ENCODE data around the gene RIMOC1.

- TF ChIP-seq EZH2 (IDR thresholded peaks at IDR 0.05; ENCODE audit: borderline replicate concordance, low read depth, low read length, poor library complexity, severe bottlenecking) (no peak), CTCF (conservative IDR thresholded peaks at IDR 0.05; ENCODE audit: low read depth, low read length) (no peak)
Observed at GRCh38 chr5:41875121-41875520, 29.0 kb upstream of the RIMOC1 start.

Data from A673 (cell line).